Cerebellar nuclear complex (tissue), 1 donor: ENCODE results near the gene CDC7.
"Not testable (repeated sequence)": the region's sequence is repeated elsewhere in the genome, so short reads cannot be mapped to it uniquely, and the experiment has no call there.

Experiments
- DNase-seq, 2 experiments: peaks; one replicate each; lab custom pipeline; 2025; lab: John Stamatoyannopoulos, UW

Gene CDC7

GRCh38 chr1:91511386-91511785, 10.7 kb downstream of the CDC7 start:
- DNase-seq = no peak

DNA sequence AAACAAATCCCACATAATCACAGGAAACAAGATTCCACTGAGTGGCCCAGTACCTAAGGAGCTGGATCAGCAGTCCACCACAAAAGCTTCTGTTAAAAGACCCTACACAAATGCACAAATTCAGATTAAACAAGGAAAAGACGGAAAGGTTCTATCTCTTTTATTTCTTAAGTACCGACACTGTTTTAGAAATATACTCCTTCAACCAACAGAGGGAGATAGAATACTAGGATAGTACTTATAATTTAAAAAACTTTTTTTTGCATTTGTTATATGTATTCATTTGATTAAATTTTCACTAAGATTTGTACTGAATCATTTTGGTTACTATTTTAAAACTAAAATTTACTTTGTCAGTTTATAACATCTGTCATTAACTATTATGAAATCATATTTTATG, 12.5 kb downstream of the CDC7 start:
- DNase-seq = no peak

DNA sequence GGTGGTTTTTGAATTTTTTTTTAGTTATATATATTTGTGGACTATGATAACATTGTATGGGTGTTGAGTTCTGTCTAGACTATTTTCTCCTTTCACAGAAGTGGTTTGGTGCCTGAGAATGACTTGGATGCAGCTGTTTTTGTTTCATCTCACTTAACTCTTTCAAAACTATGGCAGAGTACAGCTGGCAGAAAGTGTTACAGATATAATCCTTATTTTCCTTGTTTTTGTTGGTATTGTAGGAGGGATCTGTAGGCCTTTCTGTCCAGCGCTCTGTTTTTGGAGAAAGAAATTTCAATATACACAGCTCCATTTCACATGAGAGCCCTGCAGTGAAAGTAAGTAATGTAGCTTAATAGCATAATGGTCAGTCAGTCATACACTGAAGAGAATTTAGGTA, 13.1 kb downstream of the CDC7 start:
- no peak for DNase-seq

DNA sequence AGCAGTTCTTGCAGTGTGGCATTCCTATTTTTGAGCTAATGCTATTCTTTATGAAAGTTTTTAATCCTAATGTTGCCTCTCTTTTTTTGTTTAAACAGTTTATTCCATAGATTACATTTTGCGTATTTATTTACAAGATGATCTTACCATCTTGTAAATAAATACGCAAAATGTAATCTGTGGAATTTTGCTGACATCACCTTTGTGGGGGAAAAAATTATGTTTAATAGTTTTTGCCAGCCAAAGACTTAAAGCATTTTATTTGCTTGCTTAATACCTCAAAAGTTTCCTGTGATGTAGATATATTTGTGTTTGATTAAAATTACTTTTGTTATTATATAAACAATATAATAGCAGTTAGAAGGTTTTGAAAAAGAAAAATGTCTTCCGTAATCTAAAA, 15.3 kb downstream of the CDC7 start:
- no peak for DNase-seq

GRCh38 chr1:91516605-91517004, 16.0 kb downstream of the CDC7 start:
- DNase-seq = not testable (repeated sequence)

- DNase-seq = not testable (repeated sequence)
Measured at GRCh38 chr1:91519167-91519566, 18.5 kb downstream of the CDC7 start.

GRCh38 chr1:91520942-91521507, 20.4 kb downstream of the CDC7 start:
- no peak for DNase-seq

DNA sequence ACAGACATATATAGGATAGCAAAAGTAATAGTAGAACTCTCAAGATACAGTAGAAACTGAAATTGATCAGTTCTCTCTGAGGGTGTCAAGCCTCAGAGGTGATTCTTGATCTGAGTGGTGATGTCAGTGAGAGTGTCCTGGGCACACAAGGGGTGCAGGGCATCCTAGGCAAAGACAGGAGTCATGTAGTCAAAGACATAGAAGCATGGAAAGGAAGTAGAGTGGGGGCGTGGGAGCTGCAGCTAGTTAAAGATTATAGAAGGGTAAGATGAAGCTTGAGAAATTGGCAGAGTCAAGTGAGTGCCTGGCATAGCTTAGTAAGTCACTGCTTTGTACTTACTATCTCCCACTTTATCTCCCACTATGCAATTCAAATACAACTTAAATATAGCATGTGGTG, 22.8 kb downstream of the CDC7 start:
- DNase-seq = no peak

DNA sequence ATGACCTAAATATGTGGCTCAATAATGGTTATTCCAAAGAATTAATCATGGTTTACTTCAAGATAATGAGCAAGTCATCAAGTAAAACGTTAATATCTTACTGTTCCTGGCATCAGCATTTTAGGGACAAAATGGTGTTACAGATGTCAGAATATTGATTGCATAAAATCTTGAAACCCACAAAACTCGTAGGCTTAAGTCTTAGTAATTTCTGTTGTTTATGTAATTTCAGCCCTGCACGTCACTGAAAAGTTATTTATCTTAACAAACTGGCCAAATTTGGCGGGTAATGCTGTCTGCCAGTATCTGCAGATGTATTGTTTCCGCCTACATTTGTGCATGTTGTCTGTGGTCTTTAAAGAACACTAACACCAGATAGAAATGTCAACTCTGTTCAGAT, 25.8 kb downstream of the CDC7 start:
- no peak for DNase-seq

DNA sequence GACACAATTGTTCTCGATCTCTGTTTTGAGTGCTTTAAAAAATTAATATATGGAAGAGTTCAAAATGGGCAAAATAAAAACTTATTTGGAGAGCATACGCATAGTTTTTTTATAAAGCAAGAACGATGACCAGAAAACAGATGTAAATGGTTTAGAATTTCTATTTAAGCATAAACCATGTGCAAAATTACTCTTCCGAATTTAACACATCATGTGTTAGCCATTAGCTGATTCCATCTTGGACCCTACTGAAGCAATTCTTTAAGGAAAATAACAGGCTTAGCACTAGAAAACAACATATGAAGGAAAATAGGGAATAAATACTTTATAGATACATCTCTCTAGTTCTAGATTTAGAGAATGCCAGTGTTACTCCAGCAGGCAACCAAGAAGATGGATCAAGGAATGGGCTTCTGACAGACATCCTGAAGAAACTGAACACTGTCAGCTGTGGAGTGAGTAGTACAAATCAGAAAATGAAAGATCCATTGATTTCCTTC, 26.7 kb downstream of the CDC7 start:
- DNase-seq = no peak

DNA sequence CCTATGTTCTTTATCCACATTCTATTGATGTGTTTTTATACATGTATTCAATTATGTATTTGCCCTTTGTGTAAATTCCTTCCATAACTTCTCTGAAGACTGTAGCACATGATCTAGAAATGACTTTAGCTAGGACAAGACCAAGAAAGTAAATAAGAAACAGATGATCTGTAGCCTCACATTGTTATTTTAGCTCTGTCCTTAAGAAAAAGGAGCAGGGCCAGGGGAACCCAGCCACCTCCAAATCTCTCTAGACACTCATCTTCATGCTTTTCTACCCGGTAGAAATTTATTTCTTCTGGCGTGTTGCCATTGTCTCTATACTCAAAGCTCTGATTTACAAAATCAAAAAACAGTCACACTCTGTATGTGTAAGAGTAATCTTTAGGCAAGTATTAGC, 27.1 kb downstream of the CDC7 start:
- no peak for DNase-seq

DNA sequence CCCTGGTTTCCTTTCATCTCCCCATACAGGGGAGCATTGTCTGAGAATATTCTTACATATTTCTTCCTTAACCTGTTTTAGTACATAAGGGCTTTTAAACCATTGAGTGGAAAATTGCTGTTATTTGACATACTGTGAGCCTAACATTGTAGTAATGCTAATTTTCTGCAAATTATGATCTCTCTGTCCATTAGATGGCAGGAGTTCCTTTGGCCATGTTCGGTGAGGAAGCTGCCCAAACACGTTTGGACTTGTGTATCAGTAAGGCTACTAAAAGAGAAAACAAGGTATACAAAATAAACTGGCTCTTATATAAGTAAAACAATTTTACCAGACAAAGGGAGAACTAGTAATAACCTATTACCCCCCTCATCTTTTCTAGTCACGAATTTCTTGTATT, 29.2 kb downstream of the CDC7 start:
- DNase-seq = no peak

GRCh38 chr1:91533361-91534024, 32.8 kb downstream of the CDC7 start:
- no peak for DNase-seq

DNA sequence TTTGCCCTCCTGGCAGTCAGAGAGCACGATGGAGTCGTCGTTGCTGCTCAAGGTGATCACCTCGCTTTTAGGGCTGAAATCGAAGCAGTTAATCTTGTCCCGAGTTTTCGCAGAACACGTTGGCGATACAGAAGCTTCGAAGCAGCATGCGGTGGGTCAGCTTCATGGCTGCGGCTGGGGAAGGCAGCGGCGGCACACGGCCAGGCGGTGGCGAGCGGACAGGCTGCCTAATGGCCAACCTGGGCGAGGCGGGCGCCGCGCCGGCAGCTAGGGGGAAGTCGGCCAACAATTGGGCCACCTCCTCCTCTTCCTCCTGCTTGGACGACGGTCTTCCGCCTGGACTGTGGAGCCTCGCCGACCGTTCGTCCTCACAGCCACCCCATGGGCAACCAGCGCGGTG, 34.8 kb downstream of the CDC7 start:
- no peak for DNase-seq

GRCh38 chr1:91537281-91537986, 36.8 kb downstream of the CDC7 start:
- no peak for DNase-seq

GRCh38 chr1:91537987-91538304, 37.3 kb downstream of the CDC7 start:
- DNase-seq = no peak

- no peak for DNase-seq
Measured at GRCh38 chr1:91540910-91541309, 40.3 kb downstream of the CDC7 start.

DNA sequence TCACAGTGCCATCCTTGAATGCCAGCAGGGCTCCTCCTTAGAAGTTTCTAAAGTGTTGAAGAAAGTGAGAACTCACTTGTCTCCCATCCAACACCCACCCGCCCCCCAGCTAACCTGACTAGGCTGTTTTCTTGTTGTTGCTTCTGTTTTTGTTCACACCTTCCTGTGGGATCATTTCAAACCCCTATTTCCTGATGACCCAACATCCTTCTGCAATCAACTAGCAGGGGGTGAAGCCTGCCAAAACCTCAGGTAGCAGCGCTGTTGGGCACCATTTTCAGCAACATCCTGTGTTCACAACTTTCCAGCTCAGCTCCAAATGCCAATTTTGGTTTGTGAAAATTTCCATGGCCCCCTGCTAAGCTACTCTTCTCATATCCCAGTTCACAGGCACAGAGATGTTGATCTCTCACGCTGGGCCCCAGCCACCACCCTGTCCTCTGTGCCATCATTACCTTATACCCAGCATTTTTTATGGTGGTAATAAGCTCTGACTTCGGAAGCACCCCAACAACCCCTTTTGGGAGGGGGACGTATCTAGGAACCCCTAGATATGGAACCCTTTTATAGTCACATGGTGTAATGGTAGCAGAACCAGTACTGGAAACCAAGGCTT, 41.4 kb downstream of the CDC7 start:
- DNase-seq = no peak

DNA sequence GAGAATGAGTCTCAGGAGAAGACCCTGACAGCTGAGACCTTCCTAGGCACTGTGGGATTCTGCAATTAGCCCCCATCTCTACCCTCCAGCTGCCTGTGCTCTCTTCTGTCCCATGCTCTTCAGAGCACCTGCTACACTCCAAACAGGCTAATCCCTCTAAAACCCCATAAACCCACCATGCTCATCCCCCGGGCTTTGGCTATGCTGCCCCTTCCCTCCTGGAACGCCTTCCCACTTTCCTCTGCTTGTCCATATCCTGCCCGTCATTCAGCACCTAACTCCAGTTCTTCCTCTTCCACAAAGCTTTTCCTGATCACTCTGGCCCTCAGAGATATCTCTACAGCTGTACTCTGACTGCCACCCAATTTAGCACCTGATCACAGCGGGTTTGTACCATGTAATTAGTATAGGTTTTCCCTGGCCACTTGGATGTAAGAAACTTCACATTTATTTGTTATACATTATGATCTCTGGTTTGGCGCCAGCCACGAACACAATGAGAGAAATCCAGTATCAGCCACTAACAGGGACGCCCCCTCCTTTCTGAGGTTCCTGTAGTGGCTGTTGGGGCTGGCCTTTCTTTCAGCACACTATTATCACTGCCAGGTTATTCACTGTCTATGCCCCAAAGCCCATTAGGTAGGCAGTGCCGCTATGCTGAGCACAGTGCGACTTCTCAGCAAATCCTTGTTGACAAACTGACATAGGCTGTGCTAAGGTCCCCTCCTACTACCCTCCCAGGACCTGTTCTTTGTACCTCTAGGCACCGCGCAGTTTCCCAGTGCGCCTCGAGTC, 45.1 kb downstream of the CDC7 start:
- DNase-seq = no peak

DNA sequence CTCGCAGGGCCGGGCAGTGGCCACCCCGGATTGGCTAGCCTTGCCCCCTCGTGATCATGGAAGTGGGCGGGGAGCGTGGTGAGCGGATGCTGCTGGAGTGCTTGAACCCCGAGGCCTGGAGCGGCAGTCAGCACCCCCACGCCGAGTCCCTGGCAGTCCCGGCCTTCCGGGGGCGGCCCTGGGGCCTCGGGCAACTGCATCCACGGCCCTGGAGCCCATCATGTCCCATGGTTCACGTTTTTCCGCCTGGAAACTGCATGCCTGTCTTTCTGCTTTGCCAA, 45.6 kb downstream of the CDC7 start:
- DNase-seq = no peak

DNA sequence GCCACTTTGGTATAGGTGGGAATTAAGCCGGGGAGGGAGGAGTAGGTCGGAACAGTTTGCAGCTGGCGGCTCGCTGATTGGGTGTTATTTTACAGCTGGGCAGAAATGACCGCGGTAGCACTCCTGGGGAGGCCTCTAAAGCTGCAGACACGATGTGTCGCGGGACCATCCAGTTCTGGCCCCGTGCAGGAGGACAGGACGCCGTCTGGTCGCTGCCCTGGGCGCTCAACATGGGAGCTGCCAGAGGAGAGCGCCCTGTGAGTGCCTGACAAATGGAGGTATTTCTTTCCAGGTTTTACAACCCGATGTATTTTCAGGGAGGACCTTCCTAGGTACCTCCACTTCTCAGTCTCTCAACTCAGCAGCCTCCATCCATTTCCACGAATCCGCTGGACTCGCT, 46.2 kb downstream of the CDC7 start:
- no peak for DNase-seq

DNA sequence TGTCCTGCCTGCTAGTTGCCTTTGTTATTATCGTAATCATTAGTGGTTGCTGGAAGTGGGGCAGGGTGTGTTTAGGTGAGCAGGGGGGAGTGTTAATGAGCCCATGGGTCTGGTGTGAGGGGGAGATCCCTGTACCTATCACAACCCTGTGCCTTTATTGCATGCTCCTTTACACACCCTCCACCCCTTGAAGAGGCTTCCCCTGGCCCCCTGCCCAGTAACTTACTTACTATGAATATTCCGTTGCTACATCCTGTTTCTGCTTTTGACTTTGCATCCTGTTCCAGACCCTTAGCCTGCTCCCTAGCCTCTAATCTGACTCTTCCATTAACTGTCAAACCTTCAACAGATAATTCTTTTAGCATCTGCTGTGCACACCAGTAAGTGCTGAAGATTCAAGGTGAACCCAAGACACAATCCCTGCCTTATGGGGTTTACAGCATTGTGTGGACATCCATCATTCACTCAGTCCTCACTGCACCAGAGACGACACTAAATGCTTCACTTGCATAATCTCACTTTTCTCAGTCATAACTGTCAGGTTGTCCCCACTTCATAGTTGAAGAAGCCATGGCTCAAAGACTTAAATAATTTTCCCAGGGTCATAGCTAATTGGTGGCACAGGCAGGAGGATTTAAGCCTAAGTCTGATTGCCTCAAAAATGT, 47.9 kb downstream of the CDC7 start:
- no peak for DNase-seq
